GM20000 (cell line): ENCODE results near the gene VEGFB.

Experiments used
- DNase-seq: peaks from one replicate; pipeline ENCODE4 v3.0.0; 2012; ENCODE audit warnings: low spot score
- TF ChIP-seq, protein P1 (sequence below): IDR thresholded peaks from 2 replicates; pipeline ENCODE4 v1.5.1; 2012; ENCODE audit warnings: mild to moderate bottlenecking, control low read depth; ENCODE audit errors: extremely low read depth, missing control alignments

The VEGFB gene

DNA sequence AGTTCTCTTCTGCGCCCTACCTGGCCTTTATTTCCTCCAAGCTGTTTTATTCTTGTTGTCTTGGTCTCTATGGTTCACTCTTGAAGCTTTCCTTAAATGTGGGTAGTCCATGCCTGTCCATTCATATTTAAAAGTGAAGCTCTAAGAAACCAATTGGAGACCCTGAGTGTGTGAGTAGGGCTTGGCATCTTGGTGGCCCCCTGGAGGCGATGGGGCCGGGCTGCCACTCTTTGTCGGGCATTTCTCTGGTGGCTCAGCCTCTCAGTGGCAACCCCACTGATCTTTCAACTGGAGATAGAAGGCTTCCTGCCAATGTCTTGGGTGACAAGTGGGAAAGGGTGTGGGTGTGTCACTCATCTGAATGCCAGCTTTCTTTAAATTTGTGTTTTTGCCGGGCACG is 17.5 kb upstream of the VEGFB start:
- DNase-seq, result no peak
- TF ChIP-seq, protein P1, sequence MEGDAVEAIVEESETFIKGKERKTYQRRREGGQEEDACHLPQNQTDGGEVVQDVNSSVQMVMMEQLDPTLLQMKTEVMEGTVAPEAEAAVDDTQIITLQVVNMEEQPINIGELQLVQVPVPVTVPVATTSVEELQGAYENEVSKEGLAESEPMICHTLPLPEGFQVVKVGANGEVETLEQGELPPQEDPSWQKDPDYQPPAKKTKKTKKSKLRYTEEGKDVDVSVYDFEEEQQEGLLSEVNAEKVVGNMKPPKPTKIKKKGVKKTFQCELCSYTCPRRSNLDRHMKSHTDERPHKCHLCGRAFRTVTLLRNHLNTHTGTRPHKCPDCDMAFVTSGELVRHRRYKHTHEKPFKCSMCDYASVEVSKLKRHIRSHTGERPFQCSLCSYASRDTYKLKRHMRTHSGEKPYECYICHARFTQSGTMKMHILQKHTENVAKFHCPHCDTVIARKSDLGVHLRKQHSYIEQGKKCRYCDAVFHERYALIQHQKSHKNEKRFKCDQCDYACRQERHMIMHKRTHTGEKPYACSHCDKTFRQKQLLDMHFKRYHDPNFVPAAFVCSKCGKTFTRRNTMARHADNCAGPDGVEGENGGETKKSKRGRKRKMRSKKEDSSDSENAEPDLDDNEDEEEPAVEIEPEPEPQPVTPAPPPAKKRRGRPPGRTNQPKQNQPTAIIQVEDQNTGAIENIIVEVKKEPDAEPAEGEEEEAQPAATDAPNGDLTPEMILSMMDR, result no peak

DNA sequence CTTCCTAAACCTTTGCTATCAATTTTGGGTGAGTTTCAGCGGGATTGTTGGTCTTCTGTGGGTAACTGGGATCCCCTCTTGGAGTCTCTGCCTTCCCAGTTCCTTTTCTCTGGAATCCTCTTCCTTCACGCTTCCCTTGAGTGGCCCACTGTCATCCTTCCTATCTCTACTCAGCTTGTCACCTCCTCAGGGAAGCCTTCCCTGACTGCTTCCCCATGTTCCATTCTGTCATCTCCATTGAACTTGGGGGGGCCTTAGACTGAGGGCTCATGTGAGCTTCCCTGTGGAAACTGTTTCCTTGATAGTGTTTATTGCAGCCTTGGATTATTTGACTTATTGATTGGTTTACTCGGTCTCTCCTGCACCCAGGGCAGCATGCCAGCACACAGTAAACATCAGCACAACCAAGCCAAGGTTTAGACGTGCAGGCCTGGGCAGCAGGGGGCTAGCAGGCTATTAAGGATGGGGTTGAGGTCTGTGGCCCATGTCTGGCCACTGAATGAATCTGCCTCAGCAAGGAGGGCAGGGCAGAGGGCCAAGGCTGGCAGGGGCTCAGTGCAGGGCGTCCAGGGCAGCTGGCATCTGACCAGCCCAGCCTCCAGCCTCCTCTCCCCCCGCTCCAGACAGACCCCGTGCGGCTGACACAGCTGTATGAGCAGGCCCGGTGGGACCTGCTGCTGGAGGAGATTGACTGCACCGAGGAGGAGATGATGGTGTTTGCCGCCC is 15.6 kb upstream of the VEGFB start:
- DNase-seq, result no peak
- TF ChIP-seq, protein P1, result no peak

DNA sequence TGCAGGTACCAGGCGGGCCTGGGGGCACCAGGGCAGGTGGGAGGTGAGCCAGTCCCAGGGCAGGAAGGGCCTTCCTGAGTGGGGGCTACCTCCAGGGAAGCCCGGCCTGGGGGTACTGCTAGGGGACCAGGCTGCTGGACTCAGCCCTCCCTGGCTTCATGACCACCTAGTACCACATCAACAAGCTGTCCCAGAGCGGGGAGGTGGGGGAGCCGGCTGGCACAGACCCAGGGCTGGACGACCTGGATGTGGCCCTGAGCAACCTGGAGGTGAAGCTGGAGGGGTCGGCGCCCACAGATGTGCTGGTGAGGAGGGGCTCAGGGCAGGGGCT is 15.1 kb upstream of the VEGFB start:
- TF ChIP-seq, protein P1, result no peak
- no peak for DNase-seq

DNA sequence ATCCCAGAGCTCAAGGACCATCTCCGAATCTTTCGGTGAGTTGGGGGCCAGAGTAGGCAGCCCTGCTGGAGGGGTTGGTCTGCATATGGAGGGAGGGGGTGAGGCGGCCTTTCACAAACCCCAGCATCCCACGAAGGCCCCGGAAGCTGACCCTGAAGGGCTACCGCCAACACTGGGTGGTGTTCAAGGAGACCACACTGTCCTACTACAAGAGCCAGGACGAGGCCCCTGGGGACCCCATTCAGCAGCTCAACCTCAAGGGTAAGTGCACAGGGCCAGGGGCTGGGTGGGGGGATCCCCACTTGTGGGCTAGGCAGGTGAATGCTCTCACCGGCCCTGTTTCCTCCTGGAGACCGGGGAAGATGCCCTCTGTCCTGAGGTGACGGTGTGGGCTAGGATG is 14.6 kb upstream of the VEGFB start:
- TF ChIP-seq, protein P1, result no peak
- no peak for DNase-seq

DNA sequence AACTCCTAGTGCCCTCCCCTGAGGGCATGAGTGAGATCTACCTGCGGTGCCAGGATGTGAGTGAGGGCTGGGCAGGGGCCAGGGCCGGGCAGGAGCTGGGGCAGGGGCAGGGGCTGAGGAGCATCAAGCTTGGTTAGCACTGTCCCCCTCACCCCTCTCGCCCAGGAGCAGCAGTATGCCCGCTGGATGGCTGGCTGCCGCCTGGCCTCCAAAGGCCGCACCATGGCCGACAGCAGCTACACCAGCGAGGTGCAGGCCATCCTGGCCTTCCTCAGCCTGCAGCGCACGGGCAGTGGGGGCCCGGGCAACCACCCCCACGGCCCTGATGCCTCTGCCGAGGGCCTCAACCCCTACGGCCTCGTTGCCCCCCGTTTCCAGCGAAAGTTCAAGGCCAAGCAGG is 14.1 kb upstream of the VEGFB start:
- TF ChIP-seq, protein P1, result no peak
- DNase-seq, result no peak

DNA sequence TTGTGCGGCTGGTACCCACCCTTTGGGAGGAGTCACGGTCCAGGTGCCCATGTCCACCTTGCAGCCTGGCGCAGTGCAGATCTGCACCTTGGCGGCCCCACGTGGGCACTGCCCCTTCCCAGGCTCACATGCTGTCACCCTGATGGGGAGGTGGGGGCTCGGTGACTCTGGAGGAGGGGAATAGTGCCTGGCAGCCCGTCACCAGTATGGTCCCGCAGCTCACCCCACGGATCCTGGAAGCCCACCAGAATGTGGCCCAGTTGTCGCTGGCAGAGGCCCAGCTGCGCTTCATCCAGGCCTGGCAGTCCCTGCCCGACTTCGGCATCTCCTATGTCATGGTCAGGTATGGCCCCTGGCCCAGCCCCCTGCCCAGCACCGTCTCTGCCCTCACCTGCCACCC is 13.6 kb upstream of the VEGFB start:
- TF ChIP-seq, protein P1, result no peak
- DNase-seq, result no peak

DNA sequence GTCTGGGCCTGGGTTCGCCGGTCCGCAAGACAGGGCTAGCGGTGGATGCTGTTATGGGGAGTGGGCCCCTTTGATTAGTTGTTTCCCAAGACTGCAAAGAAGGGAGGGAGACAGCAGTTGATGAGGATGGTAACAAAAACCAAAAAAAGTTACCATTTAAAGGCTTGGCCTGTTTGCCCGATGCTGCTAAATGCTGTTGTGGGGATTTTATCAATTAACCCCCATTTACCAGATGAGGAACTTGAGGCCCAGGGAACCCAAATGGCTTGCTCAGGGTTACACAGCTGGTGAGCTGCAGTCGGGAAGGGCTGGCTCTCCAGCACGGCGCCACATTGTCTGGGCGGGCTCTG is 11.8 kb upstream of the VEGFB start:
- no peak for DNase-seq

More for the DNA sequence above, 11.8 kb upstream of the VEGFB start:
- TF ChIP-seq, protein P1, result no peak
